GM18870 (cell line): ENCODE measurements around the gene RBMS2.

ENCODE experiments used
- ATAC-seq: cut with Tn5 transposase; IDR thresholded peaks from one replicate; pipeline ENCODE4 v1.9.1; 2021; ENCODE audit warnings: moderate library complexity; ENCODE audit not compliant: unreplicated experiment

Gene RBMS2

DNA sequence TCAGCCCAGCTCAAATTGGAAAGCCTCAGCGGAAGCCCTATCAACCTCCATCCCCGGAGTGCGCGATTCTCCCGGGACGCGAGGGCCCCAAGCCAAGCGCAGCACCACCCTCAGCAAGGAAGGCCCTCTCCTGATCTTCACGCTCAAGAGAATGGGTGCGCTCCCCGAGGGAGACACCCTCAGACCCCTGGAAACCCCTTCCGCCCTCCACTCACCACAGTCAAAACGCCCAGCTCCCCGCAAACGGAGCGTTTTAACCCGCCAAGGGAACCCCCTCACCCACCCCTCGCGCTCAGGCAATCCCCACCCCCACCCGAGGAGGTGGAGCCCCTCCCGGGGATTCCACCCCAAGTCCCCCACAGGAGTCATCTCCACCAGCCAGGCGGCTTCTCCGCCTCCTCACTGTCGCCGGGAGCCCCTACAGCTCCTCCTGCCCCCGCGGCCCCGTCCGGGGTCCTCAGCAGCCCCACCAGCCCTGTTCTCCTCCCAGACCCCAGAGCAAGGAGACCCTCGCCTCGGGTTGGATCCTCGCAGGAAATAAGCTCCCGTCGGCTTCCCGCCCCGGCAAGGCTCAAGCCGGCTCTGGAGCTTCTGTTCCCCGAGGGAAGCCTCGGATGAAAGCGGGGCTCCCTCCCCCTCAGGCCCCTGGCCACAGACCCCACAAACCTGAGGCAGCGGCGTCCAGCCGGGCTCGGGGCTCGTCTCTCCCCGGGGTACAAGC is 108.0 kb downstream of the RBMS2 start:
- no peak for ATAC-seq

- no peak for ATAC-seq
Observed at GRCh38 chr12:56630180-56630632, 108.6 kb downstream of the RBMS2 start, which contains the start of gene BAZ2A. Gene BAZ2A, minus strand, starts transcription at chr12:56630326. Its CDS starts 12,796 bp downstream, at chr12:56617530.

- no peak for ATAC-seq
Observed at GRCh38 chr12:56631790-56632700, 110.4 kb downstream of the RBMS2 start.

- no peak for ATAC-seq
Observed at GRCh38 chr12:56632701-56633467, 111.3 kb downstream of the RBMS2 start.

GRCh38 chr12:56633468-56634241 is 112.0 kb downstream of the RBMS2 start:
- ATAC-seq, result no peak

DNA sequence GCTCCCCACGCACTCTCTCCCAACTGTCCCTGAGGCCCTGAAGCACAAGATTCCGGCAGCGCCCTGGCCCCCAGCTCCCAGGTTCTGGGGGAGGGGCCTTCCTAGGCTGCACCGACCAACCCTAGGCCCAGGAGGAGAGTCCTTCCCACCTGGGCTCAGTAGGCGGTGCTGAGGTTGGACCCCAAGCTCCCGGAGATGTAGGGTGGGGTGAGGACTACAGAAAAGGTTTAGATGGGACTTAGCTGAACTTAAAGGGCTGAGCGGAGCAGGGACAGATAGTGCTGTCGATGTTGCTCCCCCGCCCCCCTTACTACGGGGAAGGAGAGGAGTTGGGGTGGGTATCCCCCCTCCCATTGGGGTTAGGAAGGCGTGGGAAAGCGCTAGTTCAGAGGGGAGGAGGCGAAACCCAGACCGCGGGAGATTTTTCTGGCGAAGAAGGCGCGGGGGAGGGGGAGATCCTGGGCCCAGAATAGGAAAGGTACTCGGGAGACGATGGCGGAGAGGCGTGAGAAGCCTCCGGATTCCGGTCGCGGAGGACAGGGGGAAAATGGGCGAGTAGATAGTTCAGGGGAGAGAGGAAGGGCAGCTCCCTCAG is 112.7 kb downstream of the RBMS2 start:
- no peak for ATAC-seq

DNA sequence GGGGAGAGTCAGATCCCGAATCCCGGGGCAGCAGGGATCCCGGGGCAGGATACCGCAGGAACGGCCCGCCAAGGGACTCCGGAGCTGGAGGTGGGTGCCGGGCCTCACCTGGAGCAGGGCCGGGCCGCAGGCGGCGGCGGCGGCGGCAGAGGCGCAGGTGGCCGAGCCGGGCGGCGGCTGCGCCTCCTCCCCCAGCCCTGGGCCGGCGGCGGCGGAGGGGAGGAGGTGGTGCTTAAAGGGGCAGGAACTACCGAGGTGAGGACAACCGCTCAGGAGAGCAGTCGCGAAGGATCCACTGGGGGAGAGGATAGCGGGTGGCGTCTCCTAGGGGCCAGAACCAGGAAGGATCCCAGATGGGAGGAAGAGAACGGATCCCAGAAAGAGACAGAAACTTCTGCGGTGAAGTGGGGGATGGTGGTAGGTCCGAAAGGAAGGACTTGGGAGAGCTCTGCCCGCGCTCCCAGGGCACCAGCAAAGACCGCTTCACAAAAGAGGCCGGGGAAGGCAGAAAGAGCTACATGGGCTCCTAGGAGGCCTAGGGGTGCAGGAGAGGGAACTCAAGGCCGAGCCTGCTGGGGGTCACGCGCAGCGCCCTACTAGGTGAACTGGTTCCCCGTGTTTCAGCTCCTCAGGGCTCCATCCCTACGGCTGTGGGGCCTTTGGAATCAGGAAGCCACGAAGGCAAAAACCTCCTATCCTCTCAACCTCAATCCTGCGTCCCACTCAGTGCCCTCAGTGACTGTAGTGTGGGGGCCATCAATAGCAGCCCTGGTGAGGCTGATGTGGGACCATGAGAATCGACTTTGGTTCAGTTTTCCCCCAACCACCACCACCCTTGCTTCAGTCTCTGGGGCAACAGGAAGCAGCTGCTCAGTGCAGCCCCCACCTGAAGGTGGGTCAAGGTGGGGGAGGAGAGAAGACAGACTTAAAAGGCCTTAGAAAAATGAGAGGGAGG is 113.5 kb downstream of the RBMS2 start:
- ATAC-seq, result no peak

DNA sequence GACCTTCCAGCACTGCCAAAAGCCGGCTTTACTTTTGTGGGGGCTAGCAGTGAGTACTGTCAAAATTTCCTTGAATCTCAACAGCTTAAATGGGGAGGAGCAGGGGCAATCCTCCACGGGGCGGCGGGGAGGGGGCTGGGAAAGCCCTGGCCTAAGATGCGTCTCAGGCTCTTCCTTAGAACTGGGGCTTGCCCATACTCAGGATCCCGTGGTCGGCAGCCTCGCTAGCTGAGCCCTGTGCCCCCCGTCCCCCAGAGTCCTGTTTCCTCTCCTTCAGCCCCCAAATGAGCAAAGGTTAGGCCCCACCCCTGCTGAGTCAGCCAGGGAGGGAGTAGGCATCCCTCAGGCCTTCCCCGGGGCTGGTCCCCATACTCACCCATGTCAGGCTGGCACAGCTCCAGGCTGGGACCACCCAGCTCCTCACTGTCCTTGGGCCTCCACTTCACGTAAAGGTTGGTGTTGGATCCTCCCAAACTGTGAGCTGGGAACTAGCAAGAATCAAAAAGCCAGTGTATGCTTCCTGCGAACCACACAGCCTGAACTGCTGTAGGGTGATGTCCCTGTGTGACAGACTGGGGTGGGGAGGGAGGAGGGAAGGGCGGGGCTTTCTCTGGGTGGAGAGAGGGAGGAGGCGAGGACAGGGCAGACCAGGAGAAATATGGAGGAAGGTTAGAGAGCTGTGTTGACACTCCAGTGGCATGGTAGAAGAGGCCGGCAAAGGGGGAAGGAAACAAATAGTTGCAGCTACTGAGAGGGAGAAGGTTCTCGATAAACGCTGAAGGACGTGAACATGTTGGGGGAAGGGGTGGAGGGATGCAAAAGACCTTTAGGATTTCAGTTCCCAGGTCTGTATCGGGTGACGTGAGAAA is 114.4 kb downstream of the RBMS2 start:
- ATAC-seq, result peak; percentile 37

GRCh38 chr12:56636675-56637540 is 115.3 kb downstream of the RBMS2 start:
- ATAC-seq, result peak; percentile 45

GRCh38 chr12:56637621-56638020 is 116.0 kb downstream of the RBMS2 start:
- no peak for ATAC-seq

DNA sequence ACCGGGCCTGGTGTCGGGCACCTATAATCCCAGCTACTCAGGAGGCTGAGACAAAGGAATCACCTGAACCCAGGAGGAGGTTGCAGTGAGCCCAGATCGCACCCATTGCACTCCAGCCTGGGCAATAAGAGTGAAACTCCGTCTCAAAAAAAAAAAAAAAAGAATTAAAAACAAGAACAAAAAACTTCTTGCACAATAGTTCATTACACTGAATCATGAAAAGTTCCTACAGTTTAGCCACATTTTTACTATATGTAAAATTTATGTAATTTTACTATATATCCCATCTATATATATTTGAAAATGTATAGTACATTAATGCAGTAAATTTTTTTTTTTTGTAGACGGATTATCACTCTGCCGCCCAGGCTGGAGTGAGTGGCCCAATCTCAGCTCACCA is 119.6 kb downstream of the RBMS2 start:
- no peak for ATAC-seq

- ATAC-seq, result no peak
Observed at GRCh38 chr12:56644654-56645053, 123.0 kb downstream of the RBMS2 start.

- ATAC-seq, result no peak
Observed at GRCh38 chr12:56645201-56645716, 123.6 kb downstream of the RBMS2 start.
